Thyroid gland (tissue), 4 donors: ENCODE data around the gene RBPMS2.

Experiments used
- POLR2A ChIP-seq, 2 donors: fragments of 450-650 bp; IDR thresholded peaks; one replicate each; pipeline ENCODE4 v1.6.1; 2017; ENCODE audit warnings: antibody characterized with exemption in 2 of 2, mild to moderate bottlenecking in 2 of 2, moderate library complexity in 1 of 2
- TF ChIP-seq, protein P1 (sequence below), 6 experiments: fragments of 200-600 bp in 3 of 6; fragments of 450-650 bp in 3 of 6; sonication (generic) in 3 of 6; IDR thresholded peaks; one replicate each; pipeline ENCODE4 v1.5.1; 2016 to 2019; ENCODE audit warnings: antibody characterized with exemption in 6 of 6, mild to moderate bottlenecking in 2 of 6, inconsistent platforms in 1 of 6, moderate library complexity in 1 of 6

- TF ChIP-seq, protein P1, sequence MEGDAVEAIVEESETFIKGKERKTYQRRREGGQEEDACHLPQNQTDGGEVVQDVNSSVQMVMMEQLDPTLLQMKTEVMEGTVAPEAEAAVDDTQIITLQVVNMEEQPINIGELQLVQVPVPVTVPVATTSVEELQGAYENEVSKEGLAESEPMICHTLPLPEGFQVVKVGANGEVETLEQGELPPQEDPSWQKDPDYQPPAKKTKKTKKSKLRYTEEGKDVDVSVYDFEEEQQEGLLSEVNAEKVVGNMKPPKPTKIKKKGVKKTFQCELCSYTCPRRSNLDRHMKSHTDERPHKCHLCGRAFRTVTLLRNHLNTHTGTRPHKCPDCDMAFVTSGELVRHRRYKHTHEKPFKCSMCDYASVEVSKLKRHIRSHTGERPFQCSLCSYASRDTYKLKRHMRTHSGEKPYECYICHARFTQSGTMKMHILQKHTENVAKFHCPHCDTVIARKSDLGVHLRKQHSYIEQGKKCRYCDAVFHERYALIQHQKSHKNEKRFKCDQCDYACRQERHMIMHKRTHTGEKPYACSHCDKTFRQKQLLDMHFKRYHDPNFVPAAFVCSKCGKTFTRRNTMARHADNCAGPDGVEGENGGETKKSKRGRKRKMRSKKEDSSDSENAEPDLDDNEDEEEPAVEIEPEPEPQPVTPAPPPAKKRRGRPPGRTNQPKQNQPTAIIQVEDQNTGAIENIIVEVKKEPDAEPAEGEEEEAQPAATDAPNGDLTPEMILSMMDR (IDR thresholded peaks at IDR 0.05) = no peak
- no peak for TF ChIP-seq POLR2A (IDR thresholded peaks at IDR 0.05)
These were observed 37.7 kb upstream of the RBPMS2 start for GRCh38 chr15:64813075-64813474.
